Smooth muscle cell of the brain vasculature (primary cell): ENCODE results near the gene TDO2.

Source experiments
- DNase-seq: peaks from one replicate; pipeline ENCODE4 v3.0.0-alpha.2; 2012; ENCODE audit warnings: low read depth, low spot score

TDO2 gene

DNA sequence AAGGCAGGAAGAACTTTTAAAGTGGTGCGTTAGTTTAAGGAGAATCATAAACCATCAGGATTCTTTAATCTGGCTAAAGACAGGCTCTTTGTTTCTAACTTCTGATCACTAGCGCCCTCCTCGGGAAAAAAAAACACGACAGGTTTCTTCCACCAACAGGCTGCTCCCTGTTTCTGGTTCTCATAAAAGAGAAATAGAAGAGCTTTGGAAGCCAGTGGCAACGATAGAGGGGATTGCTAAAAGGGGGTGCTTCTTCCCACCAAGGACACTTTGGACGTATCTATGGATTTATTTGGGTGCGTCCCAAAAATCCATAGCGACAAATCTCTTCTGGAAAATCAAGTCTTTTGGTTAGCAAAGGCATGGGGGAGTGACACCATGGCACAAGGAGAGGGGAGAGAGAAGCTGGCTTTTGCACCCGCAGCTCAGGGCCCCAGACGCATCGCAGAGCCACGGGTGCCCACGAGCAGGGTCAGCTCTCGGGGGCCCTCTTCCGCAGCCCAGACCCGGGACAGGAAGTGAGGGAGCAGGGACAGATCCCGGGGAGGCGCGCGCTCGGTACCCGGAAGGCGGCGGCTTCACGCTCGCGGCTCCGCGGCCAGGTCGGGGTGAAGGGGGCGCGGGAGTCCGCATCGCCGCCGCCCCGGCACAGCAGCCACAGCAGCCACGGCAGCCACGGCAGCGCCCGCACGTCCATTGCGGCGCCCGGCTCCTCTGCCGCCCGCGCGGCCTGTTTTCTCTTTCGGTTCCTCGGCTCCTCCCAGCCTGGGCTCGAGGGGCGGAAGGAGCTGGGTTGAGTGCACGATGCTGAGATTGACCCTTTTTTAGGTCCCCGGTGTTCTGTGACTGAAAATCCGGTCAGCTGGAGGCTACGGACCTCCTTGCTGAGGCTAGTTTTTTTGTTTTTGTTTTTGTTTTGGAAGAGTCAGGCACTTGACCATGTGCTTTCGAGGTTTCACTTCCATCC, 49.9 kb downstream of the TDO2 start, which contains the start of gene CTSO:
Gene CTSO (minus strand): TSS at position 716 of the 967 bp plus-strand sequence. CDS start 19 bp downstream, at position 697.
- DNase-seq = peak; percentile 73

DNA sequence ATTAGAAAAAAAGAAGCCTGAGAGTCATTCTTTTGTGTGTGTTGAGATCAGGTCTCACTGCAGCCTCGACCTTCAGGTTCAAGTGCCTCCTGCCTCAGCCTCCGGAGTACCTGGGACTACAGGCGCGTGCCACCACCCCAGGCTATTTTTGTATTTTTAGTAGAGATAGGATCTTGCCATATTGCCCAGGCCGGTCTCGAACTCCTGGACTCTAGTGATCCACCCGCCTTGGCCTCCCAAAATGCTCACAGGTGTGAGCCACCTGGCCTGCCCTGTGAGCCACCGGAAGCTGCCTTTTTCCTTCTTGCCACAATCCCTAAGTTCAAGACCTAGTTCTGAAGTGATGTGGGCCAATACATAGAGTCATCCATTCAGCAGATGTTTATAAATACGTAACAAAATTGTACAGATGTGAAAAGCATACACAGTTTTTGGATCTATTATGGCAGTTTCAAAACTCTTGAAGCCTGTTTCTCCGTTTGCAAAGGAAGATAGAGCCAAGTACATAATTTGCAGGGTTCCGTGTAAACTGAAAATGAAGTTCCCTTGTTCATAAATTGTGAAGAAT, 50.7 kb downstream of the TDO2 start:
- no peak for DNase-seq

DNA sequence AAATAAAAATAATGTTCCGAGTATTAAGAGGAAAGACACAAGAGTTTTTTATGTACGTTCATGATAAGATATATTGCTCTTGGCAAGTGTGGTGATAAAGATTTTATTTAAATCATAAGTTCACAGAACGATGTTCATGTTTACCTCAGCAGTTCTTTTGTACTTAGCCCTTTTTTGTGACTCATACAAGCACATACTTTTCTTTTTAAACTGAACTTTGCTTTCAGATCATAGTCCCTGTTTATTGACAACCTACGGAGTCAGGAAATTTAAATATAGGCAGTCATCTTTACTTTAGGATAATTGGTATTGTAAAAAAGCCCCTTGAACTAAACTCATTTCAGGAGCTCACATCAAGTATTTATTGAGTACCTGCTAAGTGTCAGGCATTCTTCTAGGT, 51.4 kb downstream of the TDO2 start:
- no peak for DNase-seq

DNA sequence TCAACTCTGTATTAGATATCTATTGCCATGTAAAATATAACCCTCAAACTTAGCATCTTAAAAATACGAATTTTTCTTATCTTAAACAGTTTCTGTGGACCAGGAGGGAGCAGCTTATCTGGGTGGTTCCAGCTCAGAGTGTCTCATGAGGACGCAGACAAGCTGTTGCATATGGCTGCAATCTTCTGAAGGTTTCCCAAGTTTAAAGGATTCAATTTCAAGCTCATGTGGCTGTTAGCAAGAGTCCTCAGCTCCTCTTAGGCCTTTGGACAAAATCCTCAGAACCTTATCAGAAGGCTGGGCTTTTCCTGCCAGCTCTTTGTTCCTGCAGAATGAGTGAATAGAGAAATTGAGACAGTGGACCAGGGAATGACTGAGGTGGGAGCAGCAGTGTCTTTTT, 53.0 kb downstream of the TDO2 start:
- no peak for DNase-seq

DNA sequence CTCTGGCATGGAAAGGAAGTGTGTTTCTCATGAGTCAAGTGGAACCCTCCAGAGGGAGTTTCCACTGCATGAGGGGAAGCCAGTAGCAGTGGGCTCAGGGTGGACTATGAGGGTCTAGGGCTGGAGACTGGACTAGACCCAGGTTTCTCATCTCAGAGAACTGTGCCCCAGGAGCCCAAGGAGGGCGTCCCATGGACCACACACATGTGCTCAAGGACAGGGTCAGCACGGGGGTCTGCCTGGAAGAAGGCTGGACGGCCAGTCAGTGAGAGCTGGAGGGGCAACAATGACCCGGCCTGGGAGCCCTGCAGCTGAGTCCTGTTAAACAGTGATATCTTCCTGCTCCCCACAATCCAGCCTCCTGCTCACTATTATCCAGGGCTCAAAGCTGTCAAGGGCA, 55.9 kb downstream of the TDO2 start:
- no peak for DNase-seq

DNA sequence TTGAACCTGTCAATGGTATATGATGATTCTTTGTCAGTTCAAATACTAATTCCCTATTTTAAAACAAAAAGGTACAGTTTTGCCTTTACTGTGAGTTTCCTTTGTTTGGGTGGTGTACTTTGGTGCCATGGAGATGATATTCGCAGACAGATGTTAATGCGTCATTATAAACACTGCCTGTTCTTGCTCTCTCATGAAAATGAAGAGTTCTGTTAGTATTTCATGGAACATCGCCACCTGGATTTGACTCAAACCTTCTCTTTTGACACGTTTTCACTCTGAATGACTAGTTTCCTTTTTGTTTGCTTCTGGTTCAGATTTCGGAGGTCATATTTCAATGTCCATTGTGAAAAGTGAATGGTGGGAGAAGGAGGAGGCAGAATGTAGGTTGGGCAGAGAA, 57.0 kb downstream of the TDO2 start:
- DNase-seq = no peak

DNA sequence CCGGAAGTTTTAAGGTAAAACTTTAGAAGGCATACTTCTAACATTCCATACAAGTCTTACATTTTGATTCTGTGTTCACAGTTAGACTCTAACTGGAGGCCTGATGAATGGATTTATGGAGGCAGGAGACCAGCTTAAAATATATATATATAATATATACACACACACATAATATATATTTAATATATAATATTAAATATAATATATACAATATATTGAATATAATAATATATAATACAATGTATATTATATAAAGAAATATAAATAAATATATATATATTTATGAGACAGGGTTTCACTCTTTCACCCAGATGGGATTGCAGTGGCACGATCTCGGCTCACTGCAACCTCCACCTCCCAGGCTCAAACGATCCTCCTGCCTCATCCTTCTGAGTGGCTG, 58.1 kb downstream of the TDO2 start:
- no peak for DNase-seq

DNA sequence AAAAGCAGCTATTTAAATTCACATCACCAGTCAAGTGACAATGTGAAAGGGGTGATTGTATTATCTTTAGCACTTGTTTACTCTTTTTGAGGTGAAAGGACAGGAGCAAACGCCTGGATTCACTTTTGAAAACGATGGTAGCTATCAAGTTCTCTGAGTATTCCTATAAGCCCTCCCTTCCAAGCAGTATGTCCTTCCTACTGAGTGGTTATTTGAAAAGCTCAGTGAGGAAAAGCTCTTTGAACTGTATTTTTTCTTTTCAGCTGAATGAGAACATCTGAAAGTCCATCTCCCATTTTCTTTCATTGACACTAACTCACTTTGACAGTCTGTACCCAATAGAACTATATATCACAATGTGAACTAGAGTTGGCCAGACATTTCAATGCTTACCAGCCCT, 59.3 kb downstream of the TDO2 start:
- DNase-seq = no peak

DNA sequence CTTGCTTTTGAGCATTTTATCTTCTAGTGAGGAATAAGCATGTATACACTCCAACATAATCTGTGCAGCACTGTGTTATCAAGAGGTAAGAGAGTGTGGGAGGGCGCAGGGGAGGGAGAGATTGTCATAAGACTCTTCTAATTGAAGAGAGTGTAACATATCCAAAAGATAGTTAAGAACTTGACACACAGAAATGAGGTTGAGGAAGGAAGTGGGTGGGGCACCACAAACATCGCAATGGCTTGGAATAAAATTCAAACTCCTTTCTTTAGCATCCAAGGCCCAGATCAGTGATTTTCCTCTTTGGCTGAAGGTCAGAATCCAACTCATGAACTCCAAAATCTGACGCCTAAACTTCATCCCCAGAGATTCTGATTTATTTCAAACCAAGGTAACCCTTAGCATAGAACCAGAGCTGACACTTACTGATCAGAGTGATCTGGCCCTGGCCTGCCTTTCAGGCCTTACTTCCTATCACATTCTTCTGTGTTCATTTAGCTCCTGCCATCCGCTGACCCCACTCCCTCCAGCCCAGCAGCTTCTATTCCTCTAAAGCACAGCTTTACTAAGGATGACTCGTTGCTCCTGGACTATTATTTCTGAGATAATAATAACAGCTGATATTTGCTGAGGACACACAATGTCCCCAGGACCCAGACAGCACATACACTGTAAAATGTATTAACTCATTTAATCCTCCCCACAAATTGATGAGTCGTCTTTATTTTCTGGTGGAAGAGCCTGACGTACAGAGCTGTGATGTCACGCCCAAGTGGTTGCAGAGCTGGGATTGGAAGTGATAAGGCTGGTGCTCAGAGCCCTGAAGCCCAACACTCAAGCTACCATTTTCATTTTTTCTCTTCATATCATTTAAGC, 60.8 kb downstream of the TDO2 start:
- DNase-seq = no peak

DNA sequence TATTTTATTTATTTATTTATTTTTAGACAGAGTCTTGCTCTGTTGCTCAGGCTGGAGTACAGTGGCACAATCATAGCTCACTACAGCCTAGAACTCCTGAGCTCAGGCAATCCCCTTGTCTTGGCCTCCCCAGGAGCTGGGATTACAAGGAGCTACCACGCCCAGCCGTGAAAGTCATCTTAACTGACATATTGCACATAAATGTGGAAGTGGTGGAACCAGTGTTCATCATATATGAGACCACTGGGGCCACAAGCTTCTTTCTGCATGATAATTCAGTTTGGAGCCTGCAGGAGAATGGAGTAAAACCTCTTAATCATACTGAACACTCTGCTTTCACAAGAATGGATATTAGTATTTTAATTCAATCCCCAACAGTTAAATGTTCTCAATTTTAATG, 62.7 kb downstream of the TDO2 start:
- DNase-seq = no peak

DNA sequence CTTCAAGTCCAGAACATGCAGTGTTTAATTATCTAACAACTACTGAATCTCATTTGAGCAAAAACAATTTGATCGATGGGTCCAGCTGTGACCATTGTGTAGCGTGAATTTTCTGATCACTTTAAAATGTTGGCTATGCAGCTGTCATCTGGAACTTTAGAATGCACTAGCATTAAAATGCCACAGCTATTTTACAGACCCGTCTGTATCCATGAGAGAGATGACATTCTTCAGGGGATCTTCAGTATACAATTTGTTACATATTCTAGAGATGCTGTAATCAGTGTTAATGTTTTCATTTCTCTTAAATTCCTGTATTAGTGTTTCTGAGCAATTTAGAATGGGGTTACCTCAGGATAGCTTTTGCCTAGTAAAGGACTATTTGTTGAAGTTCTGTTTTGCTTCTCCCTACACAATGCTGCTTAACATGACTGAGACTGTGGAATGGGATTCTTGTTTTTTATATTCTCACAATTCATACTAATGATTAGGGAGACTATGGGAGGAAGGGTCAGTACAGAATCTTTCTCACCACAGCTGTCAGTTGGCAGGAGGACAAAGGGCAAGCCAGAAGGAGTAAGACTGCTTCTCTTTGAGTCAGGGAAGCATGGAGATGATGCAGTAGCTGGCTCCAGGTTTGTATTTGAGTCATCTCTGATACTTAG, 63.4 kb downstream of the TDO2 start:
- no peak for DNase-seq
